Hepatocyte (in vitro differentiated cells): ENCODE measurements around the gene SPDYA.

Experiments
- CTCF ChIP-seq: fragments of 200-600 bp; sonication (generic); IDR thresholded peaks from 2 replicates; pipeline ENCODE4 v1.5.1; 2016; ENCODE audit warnings: antibody characterized with exemption, mild to moderate bottlenecking; ENCODE audit not compliant: poor library complexity
- EZH2phosphoT487 ChIP-seq: fragments of 200-600 bp; sonication (generic); IDR thresholded peaks from one replicate; pipeline ENCODE4 v1.6.1; 2018; ENCODE audit warnings: antibody characterized with exemption, mild to moderate bottlenecking, low read depth, moderate library complexity; ENCODE audit not compliant: unreplicated experiment, severe bottlenecking

- no peak for TF ChIP-seq CTCF
- no peak for TF ChIP-seq EZH2phosphoT487
Observed at GRCh38 chr2:28764909-28765711, 45.5 kb upstream of the SPDYA start.
